H9 (cell line): ENCODE data around the gene SPHK2. TPM values are rescaled to one million over a fixed set of nuclear protein-coding genes. Genes with fewer than 3 reads are reported as not detected.

Source experiments
- DNase-seq: peaks from one replicate; pipeline ENCODE4 v3.0.0-alpha.2; 2017
- H2AFZ ChIP-seq: one replicate; pipeline ENCODE4 v1.6.1; 2013; ENCODE audit warnings: mild to moderate bottlenecking, low read length, control low read depth, moderate library complexity
- H2AK5ac ChIP-seq: 2 replicates; pipeline ENCODE4 v1.6.1; 2013; ENCODE audit warnings: low read length, control low read depth, mixed read lengths; ENCODE audit not compliant: insufficient read length
- H2BK120ac ChIP-seq: one replicate; pipeline ENCODE4 v1.6.1; 2013; ENCODE audit warnings: low read depth, mild to moderate bottlenecking, low read length, control low read depth, inconsistent platforms; ENCODE audit not compliant: poor library complexity, severe bottlenecking
- H2BK12ac ChIP-seq: 2 replicates; pipeline ENCODE4 v1.6.1; 2013; ENCODE audit warnings: low read length, control low read depth, mixed read lengths, low read depth; ENCODE audit not compliant: insufficient read length
- H2BK15ac ChIP-seq: 2 replicates; pipeline ENCODE4 v1.6.1; 2013; ENCODE audit warnings: low read depth, low read length, control low read depth
- H2BK20ac ChIP-seq: one replicate; pipeline ENCODE4 v1.6.1; 2013; ENCODE audit warnings: low read depth, mild to moderate bottlenecking, low read length, control low read depth, inconsistent platforms; ENCODE audit not compliant: poor library complexity, severe bottlenecking
- H2BK5ac ChIP-seq: 2 replicates; pipeline ENCODE4 v1.6.1; 2013; ENCODE audit warnings: low read length, control low read depth, mixed read lengths; ENCODE audit not compliant: insufficient read length
- H3K14ac ChIP-seq: 2 replicates; pipeline ENCODE4 v1.6.1; 2013; ENCODE audit warnings: low read length, control low read depth; ENCODE audit not compliant: insufficient read depth
- H3K18ac ChIP-seq: 2 replicates; pipeline ENCODE4 v1.6.1; 2013; ENCODE audit warnings: low read depth, mild to moderate bottlenecking, mixed read lengths, low read length, control low read depth; ENCODE audit not compliant: insufficient read length
- H3K23ac ChIP-seq: 2 replicates; pipeline ENCODE4 v1.6.1; 2013; ENCODE audit warnings: low read length, control low read depth, mixed read lengths, low read depth; ENCODE audit not compliant: insufficient read length
- H3K23me2 ChIP-seq: 2 replicates; pipeline ENCODE4 v1.6.1; 2013; ENCODE audit warnings: low read depth, mild to moderate bottlenecking, mixed read lengths, low read length, control low read depth; ENCODE audit not compliant: insufficient read length, poor library complexity, severe bottlenecking
- H3K27ac ChIP-seq: 2 replicates; pipeline ENCODE4 v1.5.1; 2013; ENCODE audit warnings: low read length, control low read depth, mixed read lengths, low read depth; ENCODE audit not compliant: insufficient read length
- H3K27me3 ChIP-seq: 2 replicates; pipeline ENCODE4 v1.6.1; 2013; ENCODE audit warnings: low read length, control low read depth, inconsistent platforms; ENCODE audit not compliant: insufficient read depth
- H3K4ac ChIP-seq: 2 replicates; pipeline ENCODE4 v1.6.1; 2013; ENCODE audit warnings: low read depth, mild to moderate bottlenecking, control low read depth, inconsistent platforms, low read length, moderate library complexity
- H3K4me1 ChIP-seq: 2 replicates; pipeline ENCODE4 v1.6.1; 2013; ENCODE audit warnings: low read length, control low read depth, inconsistent platforms; ENCODE audit not compliant: insufficient read depth
- H3K4me2 ChIP-seq: 2 replicates; pipeline ENCODE4 v1.6.1; 2013; ENCODE audit warnings: low read length, control low read depth, mixed read lengths; ENCODE audit not compliant: insufficient read length, insufficient read depth
- H3K56ac ChIP-seq: 2 replicates; pipeline ENCODE4 v1.6.1; 2013; ENCODE audit warnings: low read depth, mild to moderate bottlenecking, mixed read lengths, low read length, control low read depth; ENCODE audit not compliant: insufficient read length
- H3K79me1 ChIP-seq: 2 replicates; pipeline ENCODE4 v1.6.1; 2013; ENCODE audit warnings: low read depth, mild to moderate bottlenecking, moderate library complexity, low read length, control low read depth, inconsistent platforms; ENCODE audit not compliant: insufficient read depth, poor library complexity, severe bottlenecking
- H3K79me2 ChIP-seq: 2 replicates; pipeline ENCODE4 v1.6.1; 2013; ENCODE audit warnings: low read length, control low read depth, inconsistent platforms; ENCODE audit not compliant: insufficient read depth
- H3K9ac ChIP-seq: 2 replicates; pipeline ENCODE4 v1.6.1; 2013; ENCODE audit warnings: low read length, control low read depth, mixed read lengths; ENCODE audit not compliant: insufficient read length; ENCODE audit errors: extremely low read depth
- H3K9me3 ChIP-seq: one replicate; pipeline ENCODE4 v1.6.1; 2013; ENCODE audit warnings: low read depth, low read length, inconsistent platforms; ENCODE audit not compliant: control insufficient read depth
- H3T11ph ChIP-seq: one replicate; pipeline ENCODE4 v1.6.1; 2013; ENCODE audit warnings: mild to moderate bottlenecking, low read length, control low read depth, inconsistent platforms
- H4K20me1 ChIP-seq: one replicate; pipeline ENCODE4 v1.6.1; 2013; ENCODE audit not compliant: control insufficient read depth, insufficient read length, insufficient read depth
- H4K5ac ChIP-seq: 2 replicates; pipeline ENCODE4 v1.6.1; 2013; ENCODE audit warnings: low read depth, mild to moderate bottlenecking, mixed read lengths, low read length, control low read depth; ENCODE audit not compliant: insufficient read length
- H4K8ac ChIP-seq: replicated peaks from 2 replicates; pipeline ENCODE4 v1.6.1; 2013; ENCODE audit warnings: low read length, control low read depth, mixed read lengths, low read depth; ENCODE audit not compliant: insufficient read length
- H4K91ac ChIP-seq: 2 replicates; pipeline ENCODE4 v1.6.1; 2013; ENCODE audit warnings: low read depth, mild to moderate bottlenecking, moderate library complexity, mixed read lengths, low read length, control low read depth; ENCODE audit not compliant: insufficient read length
- H3K27ac Mint-ChIP-seq, 3 experiments: 2 replicates in 2 of 3; 3 replicates in 1 of 3; pipeline ENCODE4 v1.8.0; 2020 to 2021; ENCODE audit warnings: mixed read lengths in 3 of 3, mild to moderate bottlenecking in 1 of 3, moderate library complexity in 1 of 3
- H3K27me3 Mint-ChIP-seq: 2 replicates; pipeline ENCODE4 v1.8.0; 2021; ENCODE audit warnings: low read depth, mild to moderate bottlenecking, moderate library complexity, mixed read lengths
- H3K36me3 Mint-ChIP-seq, 3 experiments: 2 replicates in 2 of 3; 3 replicates in 1 of 3; pipeline ENCODE4 v1.8.0; 2020 to 2021; ENCODE audit warnings: low read depth in 3 of 3, mixed read lengths in 3 of 3; ENCODE audit not compliant: insufficient read depth in 1 of 3
- H3K4me1 Mint-ChIP-seq, 2 experiments: 2 replicates each; pipeline ENCODE4 v1.8.0; 2020; ENCODE audit warnings: mixed read lengths in 2 of 2
- H3K4me3 Mint-ChIP-seq, 2 experiments: 2 replicates in 1 of 2; 3 replicates in 1 of 2; pipeline ENCODE4 v1.8.0; 2020 to 2021; ENCODE audit warnings: mild to moderate bottlenecking in 2 of 2, mixed read lengths in 2 of 2, moderate library complexity in 1 of 2
- H3K9me3 Mint-ChIP-seq, 2 experiments: 2 replicates in 1 of 2; 3 replicates in 1 of 2; pipeline ENCODE4 v1.8.0; 2020; ENCODE audit warnings: mild to moderate bottlenecking in 2 of 2, mixed read lengths in 2 of 2, moderate library complexity in 1 of 2
- CTCF ChIP-seq: fragments of 200-600 bp; sonication (generic); conservative IDR thresholded peaks from 3 replicates; pipeline ENCODE4 v1.8.0; 2021; ENCODE audit warnings: antibody characterized with exemption, mild to moderate bottlenecking
- WGBS: extraction: QIAGEN DNeasy Blood & Tissue Kit; methylation state at CpG from one replicate; pipeline ENCODE4 v1.1.7; 2013; ENCODE audit warnings: missing lambda C conversion rate, low lambda C conversion rate, mixed read lengths; ENCODE audit not compliant: insufficient read length; ENCODE audit errors: extremely low coverage; 5-methylcytosine and 5-hydroxymethylcytosine counted together
- total RNA-seq: library from RNA; stranded (reverse); gene quantifications from 2 replicates; pipeline ENCODE4 v1.2.1, GENCODE V29; 2021

The SPHK2 gene
- total RNA-seq, 1 experiment from 2014 or later: 57.2 TPM

GRCh38 chr19:48650974-48651682, 31.8 kb downstream of the SPHK2 start:
- no peak for TF ChIP-seq CTCF
- Histone ChIP-seq H4K8ac (no peak overlapping the region), H3K56ac (no peak overlapping the region), H2AK5ac (no peak overlapping the region), H2BK15ac (peak overlapping the region; percentile 12; the same call in 1 of the 2 replicates), H3K79me2 (no peaks in the 10 kb centered on the region), H4K20me1 (no peaks in the 10 kb centered on the region), H2BK5ac (no peak overlapping the region), H3K4me2 (no peak overlapping the region), H3K23ac (no peak overlapping the region), H3K27me3 (no peaks in the 10 kb centered on the region), H4K5ac (no peak overlapping the region), H2BK120ac (no peak overlapping the region), H3K23me2 (peaks cover under 1% of the 10 kb centered on the region), H3K27ac (no peak overlapping the region), H3K4me1 (no peaks in the 10 kb centered on the region), H3K9ac (no peak overlapping the region), H3K9me3 (no peaks in the 10 kb centered on the region), H2BK12ac (no peak overlapping the region), H3K79me1 (no peaks in the 10 kb centered on the region), H4K91ac (no peak overlapping the region), H3T11ph (no peak overlapping the region), H2BK20ac (no peak overlapping the region), H2AFZ (no peak overlapping the region), H3K4ac (no peak overlapping the region), H3K14ac (no peak overlapping the region), H3K18ac (no peak overlapping the region)
- WGBS: no CpG with 5 or more reads among the region's 12 CpGs
- Mint-ChIP-seq H3K27me3 (peaks cover 5% of the 10 kb centered on the region), H3K4me1 (peaks cover 14 to 15% of the 10 kb centered on the region in 2 experiments), H3K36me3 (peaks cover 0 to 5% (median 0%) of the 10 kb centered on the region in 3 experiments; a peak in 2 of 7 replicates), H3K4me3 (no peak overlapping the region), H3K9me3 (peaks cover 0 to 4% of the 10 kb centered on the region in 2 experiments; a peak in 2 of 5 replicates), H3K27ac (no peak overlapping the region)
- no peak for DNase-seq
